ENCODE data around the gene PLSCR4.

PLSCR4 gene

GRCh38 chr3:146152834-146153233, 98.1 kb downstream of the PLSCR4 start:
- peaks cover 23% of the 10 kb centered on the region for H3K36me3 ChIP-seq (ENCODE audit: insufficient read depth, low read length)
- H3K27ac ChIP-seq (ENCODE audit: low read depth, low read length) = no peak overlapping the region
- peaks cover 96% of the 10 kb centered on the region for H3K79me2 ChIP-seq (ENCODE audit: control insufficient read depth, insufficient read depth, low read length, unreplicated experiment)
- H3K4me1 ChIP-seq (ENCODE audit: control insufficient read depth, insufficient read depth, low read length, unreplicated experiment) = peaks cover 52% of the 10 kb centered on the region
- no peak overlapping the region for H3K4me3 ChIP-seq (ENCODE audit: low read depth, low read length)
- no peaks in the 10 kb centered on the region for H3K27me3 ChIP-seq (ENCODE audit: insufficient read depth, low read length)
- H2AFZ ChIP-seq (ENCODE audit: low read length, unreplicated experiment) = no peak overlapping the region

GRCh38 chr3:146148468-146148931, 102.4 kb downstream of the PLSCR4 start:
- peaks cover 26% of the 10 kb centered on the region for H3K36me3 ChIP-seq (ENCODE audit: insufficient read depth, low read length)
- no peaks in the 10 kb centered on the region for H3K27me3 ChIP-seq (ENCODE audit: insufficient read depth, low read length)
- peak overlapping the region; percentile 44 for H3K27ac ChIP-seq (ENCODE audit: low read depth, low read length)
- 0 out of 2 replicates have a peak overlapping the region, but pooled peaks have one; percentile 13 for H3K4me3 ChIP-seq (ENCODE audit: low read depth, low read length)
- H3K4me1 ChIP-seq (ENCODE audit: control insufficient read depth, insufficient read depth, low read length, unreplicated experiment) = peaks cover 70% of the 10 kb centered on the region
- H3K79me2 ChIP-seq (ENCODE audit: control insufficient read depth, insufficient read depth, low read length, unreplicated experiment) = peaks cover 98% of the 10 kb centered on the region
- no peak overlapping the region for H2AFZ ChIP-seq (ENCODE audit: low read length, unreplicated experiment)

DNA sequence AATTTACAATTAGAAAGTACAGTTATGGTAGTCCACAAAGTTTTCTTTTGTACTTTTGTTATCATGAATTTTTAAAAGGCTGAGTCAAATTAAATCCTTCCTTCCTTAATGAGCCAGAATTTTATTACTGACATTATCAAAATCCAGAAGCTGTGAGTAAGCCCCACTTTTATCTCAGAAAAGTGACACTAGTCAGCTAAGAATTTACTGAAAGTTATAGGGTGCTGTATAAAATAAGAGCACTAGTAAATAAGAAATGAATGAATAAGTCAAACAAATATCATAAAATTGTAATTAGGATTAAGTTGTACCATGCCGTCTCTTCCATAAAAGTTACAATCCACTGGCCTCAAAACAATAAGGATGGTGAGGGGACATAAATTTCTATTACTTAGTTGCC, 105.3 kb downstream of the PLSCR4 start:
- Histone ChIP-seq H3K4me3 (ENCODE audit: low read depth, low read length) (no peak overlapping the region), H3K27me3 (ENCODE audit: insufficient read depth, low read length) (no peaks in the 10 kb centered on the region), H3K27ac (ENCODE audit: low read depth, low read length) (no peak overlapping the region), H3K4me1 (ENCODE audit: control insufficient read depth, insufficient read depth, low read length, unreplicated experiment) (peaks cover 86% of the 10 kb centered on the region), H2AFZ (ENCODE audit: low read length, unreplicated experiment) (no peak overlapping the region), H3K36me3 (ENCODE audit: insufficient read depth, low read length) (0 out of 2 replicates have a peak, but pooled peaks cover 7% of the 10 kb centered on the region), H3K79me2 (ENCODE audit: control insufficient read depth, insufficient read depth, low read length, unreplicated experiment) (peaks cover 99% of the 10 kb centered on the region)

GRCh38 chr3:146142757-146143156, 108.1 kb downstream of the PLSCR4 start:
- H3K79me2 ChIP-seq (ENCODE audit: control insufficient read depth, insufficient read depth, low read length, unreplicated experiment) = peaks cover 100% of the 10 kb centered on the region

More at GRCh38 chr3:146142757-146143156, 108.1 kb downstream of the PLSCR4 start:
- no peak overlapping the region for H3K27ac ChIP-seq (ENCODE audit: low read depth, low read length)
- H2AFZ ChIP-seq (ENCODE audit: low read length, unreplicated experiment) = no peak overlapping the region
- H3K27me3 ChIP-seq (ENCODE audit: insufficient read depth, low read length) = no peaks in the 10 kb centered on the region
- H3K4me1 ChIP-seq (ENCODE audit: control insufficient read depth, insufficient read depth, low read length, unreplicated experiment) = peaks cover 76% of the 10 kb centered on the region
- peaks cover 10% of the 10 kb centered on the region; the same call in 1 of the 2 replicates for H3K36me3 ChIP-seq (ENCODE audit: insufficient read depth, low read length)
- no peak overlapping the region for H3K4me3 ChIP-seq (ENCODE audit: low read depth, low read length)

Data from ACC112 (cell line).